ENCODE results near the gene LONP2.
A peak's percentile ranks its signal among the peaks of the same experiment; 100 is the strongest.

The LONP2 gene

GRCh38 chr16:48201515-48202201, 42.4 kb upstream of the LONP2 start:
- H3K23ac ChIP-seq (ENCODE audit: low read depth, low read length, poor library complexity): no peak overlapping the region
- no peak overlapping the region for H3K4ac ChIP-seq (ENCODE audit: low read length)
- peak overlapping the region; percentile 35 for H3K18ac ChIP-seq (ENCODE audit: low read length)
- H3K14ac ChIP-seq (ENCODE audit: low read length): no peak overlapping the region
- no peak overlapping the region for H2BK5ac ChIP-seq (ENCODE audit: low read length)
- H2BK120ac ChIP-seq (ENCODE audit: low read depth, low read length): no peak overlapping the region
- H2AFZ ChIP-seq (ENCODE audit: low read length): peak overlapping the region; percentile 10
- WGBS, 2 donors (ENCODE audit: extremely low coverage in 2 of 2, insufficient read length in 2 of 2, insufficient replicate concordance in 1 of 2): no CpG with 5 or more reads among the region's 6 CpGs
- no peak overlapping the region for H2BK12ac ChIP-seq (ENCODE audit: low read length)
- H3K79me1 ChIP-seq (ENCODE audit: low read depth, low read length): no peaks in the 10 kb centered on the region
- H3K9ac ChIP-seq (ENCODE audit: low read depth, low read length, poor library complexity): no peak overlapping the region
- no peaks in the 10 kb centered on the region for H3K4me1 ChIP-seq (ENCODE audit: control insufficient read depth in 2 of 2, insufficient read depth in 1 of 2, low read depth in 1 of 2, low read length in 2 of 2)
- no peaks in the 10 kb centered on the region for H3K9me3 ChIP-seq (replicated peaks in 1 of 2; ENCODE audit: control insufficient read depth in 2 of 2, insufficient read depth in 1 of 2, low read depth in 1 of 2, low read length in 2 of 2)
- H4K8ac ChIP-seq (ENCODE audit: low read depth, low read length): no peak overlapping the region
- H3K27me3 ChIP-seq (ENCODE audit: control insufficient read depth in 3 of 3, insufficient read depth in 3 of 3, low read depth in 1 of 3, low read length in 3 of 3): peaks cover 0 to 6% (median 0%) of the 10 kb centered on the region in 3 experiments
- H4K91ac ChIP-seq (ENCODE audit: low read depth, low read length, poor library complexity): no peak overlapping the region
- no peaks in the 10 kb centered on the region for H3K36me3 ChIP-seq (replicated peaks in 1 of 2; ENCODE audit: control insufficient read depth in 2 of 2, insufficient read depth in 2 of 2, low read length in 2 of 2)
- H3K27ac ChIP-seq (replicated peaks; ENCODE audit: low read length): no peak overlapping the region
- H3K4me2 ChIP-seq (ENCODE audit: insufficient read depth, low read length, poor library complexity, severe bottlenecking): no peak overlapping the region
- no peak overlapping the region for H2BK15ac ChIP-seq (ENCODE audit: low read length)
- no peak overlapping the region for H2AK5ac ChIP-seq (ENCODE audit: low read depth, low read length)
- H3K4me3 ChIP-seq (ENCODE audit: low read length in 2 of 2): no peak overlapping the region
- no peak for DNase-seq (ENCODE audit: low spot score)

GRCh38 chr16:48203974-48204824, 39.9 kb upstream of the LONP2 start:
- no CpG with 5 or more reads among the region's 8 CpGs for WGBS, 2 donors (ENCODE audit: extremely low coverage in 2 of 2, insufficient read length in 2 of 2, insufficient replicate concordance in 1 of 2)
- Histone ChIP-seq H3K36me3 (replicated peaks in 1 of 2; ENCODE audit: control insufficient read depth in 2 of 2, insufficient read depth in 2 of 2, low read length in 2 of 2) (no peaks in the 10 kb centered on the region), H3K9me3 (replicated peaks in 1 of 2; ENCODE audit: control insufficient read depth in 2 of 2, insufficient read depth in 1 of 2, low read depth in 1 of 2, low read length in 2 of 2) (no peaks in the 10 kb centered on the region), H3K79me1 (ENCODE audit: low read depth, low read length) (no peaks in the 10 kb centered on the region), H3K4me2 (ENCODE audit: insufficient read depth, low read length, poor library complexity, severe bottlenecking) (no peak overlapping the region), H2BK15ac (ENCODE audit: low read length) (no peak overlapping the region), H2BK120ac (ENCODE audit: low read depth, low read length) (no peak overlapping the region), H2AFZ (ENCODE audit: low read length) (no peak overlapping the region), H3K4me3 (ENCODE audit: low read length in 2 of 2) (no peak overlapping the region), H3K14ac (ENCODE audit: low read length) (no peak overlapping the region), H3K9ac (ENCODE audit: low read depth, low read length, poor library complexity) (no peak overlapping the region), H2BK12ac (ENCODE audit: low read length) (no peak overlapping the region), H3K27ac (replicated peaks; ENCODE audit: low read length) (no peak overlapping the region), H3K27me3 (ENCODE audit: control insufficient read depth in 3 of 3, insufficient read depth in 3 of 3, low read depth in 1 of 3, low read length in 3 of 3) (peaks cover 0 to 6% (median 0%) of the 10 kb centered on the region in 3 experiments), H3K18ac (ENCODE audit: low read length) (no peak overlapping the region), H2AK5ac (ENCODE audit: low read depth, low read length) (no peak overlapping the region), H3K4ac (ENCODE audit: low read length) (no peak overlapping the region), H2BK5ac (ENCODE audit: low read length) (no peak overlapping the region), H3K4me1 (ENCODE audit: control insufficient read depth in 2 of 2, insufficient read depth in 1 of 2, low read depth in 1 of 2, low read length in 2 of 2) (no peaks in the 10 kb centered on the region), H3K23ac (ENCODE audit: low read depth, low read length, poor library complexity) (no peak overlapping the region), H4K8ac (ENCODE audit: low read depth, low read length) (no peak overlapping the region), H4K91ac (ENCODE audit: low read depth, low read length, poor library complexity) (no peak overlapping the region)
- DNase-seq (ENCODE audit: low spot score): no peak

GRCh38 chr16:48204825-48205151, 39.3 kb upstream of the LONP2 start:
- Histone ChIP-seq H2BK12ac (ENCODE audit: low read length) (no peak overlapping the region), H3K14ac (ENCODE audit: low read length) (no peak overlapping the region), H3K4me3 (ENCODE audit: low read length in 2 of 2) (no peak overlapping the region), H4K8ac (ENCODE audit: low read depth, low read length) (no peak overlapping the region), H3K9me3 (replicated peaks in 1 of 2; ENCODE audit: control insufficient read depth in 2 of 2, insufficient read depth in 1 of 2, low read depth in 1 of 2, low read length in 2 of 2) (no peaks in the 10 kb centered on the region), H3K4me2 (ENCODE audit: insufficient read depth, low read length, poor library complexity, severe bottlenecking) (no peak overlapping the region), H2BK5ac (ENCODE audit: low read length) (no peak overlapping the region), H3K9ac (ENCODE audit: low read depth, low read length, poor library complexity) (no peak overlapping the region), H3K18ac (ENCODE audit: low read length) (no peak overlapping the region), H3K36me3 (replicated peaks in 1 of 2; ENCODE audit: control insufficient read depth in 2 of 2, insufficient read depth in 2 of 2, low read length in 2 of 2) (no peaks in the 10 kb centered on the region), H3K79me1 (ENCODE audit: low read depth, low read length) (no peaks in the 10 kb centered on the region), H2BK120ac (ENCODE audit: low read depth, low read length) (no peak overlapping the region), H2BK15ac (ENCODE audit: low read length) (no peak overlapping the region), H3K27me3 (ENCODE audit: control insufficient read depth in 3 of 3, insufficient read depth in 3 of 3, low read depth in 1 of 3, low read length in 3 of 3) (peaks cover 0 to 6% (median 0%) of the 10 kb centered on the region in 3 experiments), H3K23ac (ENCODE audit: low read depth, low read length, poor library complexity) (no peak overlapping the region), H3K27ac (replicated peaks; ENCODE audit: low read length) (no peak overlapping the region), H3K4me1 (ENCODE audit: control insufficient read depth in 2 of 2, insufficient read depth in 1 of 2, low read depth in 1 of 2, low read length in 2 of 2) (no peaks in the 10 kb centered on the region), H4K91ac (ENCODE audit: low read depth, low read length, poor library complexity) (no peak overlapping the region), H2AK5ac (ENCODE audit: low read depth, low read length) (no peak overlapping the region), H2AFZ (ENCODE audit: low read length) (no peak overlapping the region), H3K4ac (ENCODE audit: low read length) (no peak overlapping the region)
- DNase-seq (ENCODE audit: low spot score): no peak
- no CpG with 5 or more reads among the region's 6 CpGs for WGBS, 2 donors (ENCODE audit: extremely low coverage in 2 of 2, insufficient read length in 2 of 2, insufficient replicate concordance in 1 of 2)

- DNase-seq (ENCODE audit: low spot score): no peak
- H3K4ac ChIP-seq (ENCODE audit: low read length): no peak overlapping the region
- no peak overlapping the region for H2AFZ ChIP-seq (ENCODE audit: low read length)
- no peak overlapping the region for H2BK5ac ChIP-seq (ENCODE audit: low read length)
- no peaks in the 10 kb centered on the region for H3K79me1 ChIP-seq (ENCODE audit: low read depth, low read length)
- no peak overlapping the region for H3K27ac ChIP-seq (replicated peaks; ENCODE audit: low read length)
- H2BK15ac ChIP-seq (ENCODE audit: low read length): no peak overlapping the region
- no peak overlapping the region for H2AK5ac ChIP-seq (ENCODE audit: low read depth, low read length)
- no peak overlapping the region for H3K23ac ChIP-seq (ENCODE audit: low read depth, low read length, poor library complexity)
- H3K4me2 ChIP-seq (ENCODE audit: insufficient read depth, low read length, poor library complexity, severe bottlenecking): no peak overlapping the region
- no peaks in the 10 kb centered on the region for H3K36me3 ChIP-seq (replicated peaks in 1 of 2; ENCODE audit: control insufficient read depth in 2 of 2, insufficient read depth in 2 of 2, low read length in 2 of 2)
- H3K27me3 ChIP-seq (ENCODE audit: control insufficient read depth in 3 of 3, insufficient read depth in 3 of 3, low read depth in 1 of 3, low read length in 3 of 3): peaks cover 0 to 9% (median 0%) of the 10 kb centered on the region in 3 experiments
- peak overlapping the region in 1 of 2 donors; percentile 30 for H3K4me3 ChIP-seq (ENCODE audit: low read length in 2 of 2)
- H3K9me3 ChIP-seq (replicated peaks in 1 of 2; ENCODE audit: control insufficient read depth in 2 of 2, insufficient read depth in 1 of 2, low read depth in 1 of 2, low read length in 2 of 2): no peaks in the 10 kb centered on the region
- H3K14ac ChIP-seq (ENCODE audit: low read length): peak overlapping the region; percentile 76
- no peak overlapping the region for H4K8ac ChIP-seq (ENCODE audit: low read depth, low read length)
- H2BK120ac ChIP-seq (ENCODE audit: low read depth, low read length): no peak overlapping the region
- no peak overlapping the region for H3K18ac ChIP-seq (ENCODE audit: low read length)
- H2BK12ac ChIP-seq (ENCODE audit: low read length): no peak overlapping the region
- no peak overlapping the region for H4K91ac ChIP-seq (ENCODE audit: low read depth, low read length, poor library complexity)
- WGBS, 2 donors (ENCODE audit: extremely low coverage in 2 of 2, insufficient read length in 2 of 2, insufficient replicate concordance in 1 of 2): no CpG with 5 or more reads among the region's 8 CpGs
- no peak overlapping the region for H3K9ac ChIP-seq (ENCODE audit: low read depth, low read length, poor library complexity)
- H3K4me1 ChIP-seq (ENCODE audit: control insufficient read depth in 2 of 2, insufficient read depth in 1 of 2, low read depth in 1 of 2, low read length in 2 of 2): no peaks in the 10 kb centered on the region
These were observed 37.4 kb upstream of the LONP2 start for GRCh38 chr16:48206594-48207242.
